Stimulated activated naive CD8-positive, alpha-beta T cell treated with anti-CD3 and anti-CD28 coated beads, Interleukin-15, amount 100 ng/mL, for 72 hours (primary cell): ENCODE results near the gene CEMIP2.
A peak's percentile ranks its signal among the peaks of the same experiment; 100 is the strongest.

Experiments used
- ATAC-seq: fragments of 150-1000 bp; cut with Tn5 transposase; 2 replicates; pipeline ENCODE4 v1.10.0; 2021; ENCODE audit warnings: mild to moderate bottlenecking, moderate library complexity
- DNase-seq, 2 donors: peaks; one replicate each; pipeline ENCODE4 v3.0.0; 2021 to 2022
- H3K27ac Mint-ChIP-seq, 2 donors: one replicate each; pipeline ENCODE4 v1.8.0; 2022; ENCODE audit warnings: mild to moderate bottlenecking in 2 of 2, mixed read lengths in 2 of 2, moderate library complexity in 2 of 2
- H3K27me3 Mint-ChIP-seq: one replicate; pipeline ENCODE4 v1.8.0; 2022; ENCODE audit warnings: mixed read lengths
- H3K4me1 Mint-ChIP-seq: one replicate; pipeline ENCODE4 v1.8.0; 2022; ENCODE audit warnings: mild to moderate bottlenecking, mixed read lengths
- H3K4me3 Mint-ChIP-seq, 2 donors: one replicate each; pipeline ENCODE4 v1.8.0; 2022; ENCODE audit warnings: mild to moderate bottlenecking in 2 of 2, mixed read lengths in 2 of 2, moderate library complexity in 1 of 2
- H3K9me3 Mint-ChIP-seq, 2 donors: one replicate each; pipeline ENCODE4 v1.8.0; 2022; ENCODE audit warnings: mixed read lengths in 2 of 2

CEMIP2 gene

GRCh38 chr9:71643330-71643729, 125.0 kb downstream of the CEMIP2 start:
- ATAC-seq: no peak

GRCh38 chr9:71642056-71642455, 126.3 kb downstream of the CEMIP2 start:
- Mint-ChIP-seq H3K4me1 (peaks cover 13% of the 10 kb centered on the region), H3K4me3 (no peak overlapping the region)

More at GRCh38 chr9:71643330-71643729, 125.0 kb downstream of the CEMIP2 start:
- no peak overlapping the region for H3K4me3 Mint-ChIP-seq
- no peak for DNase-seq
- no peak overlapping the region for H3K27ac Mint-ChIP-seq
- H3K4me1 Mint-ChIP-seq: peaks cover 19% of the 10 kb centered on the region
- peaks cover 8% of the 10 kb centered on the region for H3K27me3 Mint-ChIP-seq
- H3K9me3 Mint-ChIP-seq: peaks cover 0 to 4% of the 10 kb centered on the region in 2 donors

GRCh38 chr9:71638627-71639026, 129.7 kb downstream of the CEMIP2 start:
- Mint-ChIP-seq H3K4me1 (peaks cover 11% of the 10 kb centered on the region), H3K9me3 (no peaks in the 10 kb centered on the region), H3K4me3 (peak overlapping the region in 1 of 2 donors; percentile 32), H3K27ac (peak overlapping the region in 1 of 2 donors; percentile 6), H3K27me3 (no peaks in the 10 kb centered on the region)
- ATAC-seq: peak; percentile 48
- no peak for DNase-seq

More at GRCh38 chr9:71642056-71642455, 126.3 kb downstream of the CEMIP2 start:
- DNase-seq (no peak), ATAC-seq (no peak)
- Mint-ChIP-seq H3K9me3 (peaks cover 0 to 4% of the 10 kb centered on the region in 2 donors), H3K27ac (no peak overlapping the region), H3K27me3 (peaks cover 8% of the 10 kb centered on the region)

- H3K9me3 Mint-ChIP-seq: no peaks in the 10 kb centered on the region
- no peak for DNase-seq
- no peak overlapping the region for H3K27ac Mint-ChIP-seq
- ATAC-seq: no peak
- H3K27me3 Mint-ChIP-seq: no peaks in the 10 kb centered on the region
- H3K4me1 Mint-ChIP-seq: peaks cover 11% of the 10 kb centered on the region
- H3K4me3 Mint-ChIP-seq: no peak overlapping the region
Observed at GRCh38 chr9:71637926-71638325, 130.4 kb downstream of the CEMIP2 start.

GRCh38 chr9:71637375-71637774, 130.9 kb downstream of the CEMIP2 start:
- DNase-seq: no peak
- Mint-ChIP-seq H3K4me3 (no peak overlapping the region), H3K9me3 (peaks cover 0 to 5% of the 10 kb centered on the region in 2 donors), H3K27me3 (no peaks in the 10 kb centered on the region), H3K4me1 (peaks cover 11% of the 10 kb centered on the region), H3K27ac (no peak overlapping the region)
- ATAC-seq: no peak

- Mint-ChIP-seq H3K9me3 (peaks cover 0 to 5% of the 10 kb centered on the region in 2 donors), H3K4me3 (no peak overlapping the region), H3K27me3 (no peaks in the 10 kb centered on the region), H3K27ac (no peak overlapping the region), H3K4me1 (peaks cover 11% of the 10 kb centered on the region)
- DNase-seq (no peak), ATAC-seq (no peak)
Observed at GRCh38 chr9:71636143-71636839, 132.0 kb downstream of the CEMIP2 start.

- Mint-ChIP-seq H3K27ac (no peak overlapping the region), H3K9me3 (peaks cover 0 to 5% of the 10 kb centered on the region in 2 donors), H3K27me3 (no peaks in the 10 kb centered on the region), H3K4me3 (no peak overlapping the region), H3K4me1 (peaks cover 17% of the 10 kb centered on the region)
- DNase-seq (no peak), ATAC-seq (no peak)
Observed at GRCh38 chr9:71634752-71635151, 133.6 kb downstream of the CEMIP2 start.
